Measurements from ENCODE around the gene C8G. TPM values are rescaled to one million over a fixed set of nuclear protein-coding genes. Genes with fewer than 3 reads are reported as not detected.

The C8G gene
- total and polyA plus RNA-seq, 2 of the 8 experiments (the other 6 are each of a cell fraction or from before 2014, with no cell fraction given): 0.62 to 0.80 TPM

DNA sequence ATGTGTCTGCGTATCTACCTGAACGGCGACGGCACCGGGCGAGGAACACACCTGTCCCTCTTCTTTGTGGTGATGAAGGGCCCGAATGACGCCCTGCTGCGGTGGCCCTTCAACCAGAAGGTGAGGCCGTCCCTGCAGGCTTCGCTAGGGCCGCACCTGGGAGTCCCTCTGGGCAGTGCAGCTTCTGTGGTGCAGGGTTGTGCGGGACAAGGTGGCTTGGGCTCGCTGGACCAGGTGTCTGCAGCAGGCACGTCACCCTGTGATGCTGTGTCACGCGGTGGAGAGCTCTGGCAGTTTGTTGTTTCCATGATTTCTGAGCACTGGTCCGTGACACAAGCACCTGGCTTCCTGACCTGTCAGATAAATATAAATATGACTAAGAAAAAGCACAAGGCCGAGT lies 21.2 kb upstream of the C8G start:
- H3K23ac ChIP-seq (ENCODE audit: insufficient read length): no peak overlapping the region
- H3K4me3 ChIP-seq (ENCODE audit: extremely low read depth in 1 of 4, insufficient read depth in 2 of 4, low read depth in 3 of 4, low read length in 4 of 4): no peak overlapping the region
- peaks cover 0 to 8% of the 10 kb centered on the region in 2 experiments for H4K20me1 ChIP-seq (replicated peaks in 1 of 2; ENCODE audit: control insufficient read depth in 1 of 2, insufficient read depth in 2 of 2, low read length in 2 of 2)
- no peak overlapping the region for H2BK120ac ChIP-seq (replicated peaks; ENCODE audit: low read depth, low read length)
- no peaks in the 10 kb centered on the region for H3K79me2 ChIP-seq (ENCODE audit: control insufficient read depth in 1 of 2, insufficient read depth in 2 of 2, low read length in 2 of 2)
- H2BK15ac ChIP-seq (ENCODE audit: low read length): no peak overlapping the region
- DNase-seq (ENCODE audit: low read depth in 1 of 2, low spot score in 2 of 2) (no peak), FAIRE-seq (no peak)
- no peak overlapping the region for H3K9ac ChIP-seq (replicated peaks in 1 of 4; ENCODE audit: extremely low read depth in 1 of 4, low read depth in 3 of 4, low read length in 3 of 4)
- WGBS, 2 experiments (ENCODE audit: extremely low coverage in 1 of 2, insufficient coverage in 1 of 2, insufficient read length in 1 of 2, insufficient replicate concordance in 2 of 2, low coverage in 1 of 2, low lambda C conversion rate in 2 of 2, missing lambda C conversion rate in 1 of 2): 95% methylated on average over 19 of the region's 19 CpGs; no CpG with 5 or more reads in 1 of the 2 experiments
- H3K27me3 ChIP-seq (replicated peaks in 1 of 4; ENCODE audit: control insufficient read depth in 3 of 4, extremely low read depth in 1 of 4, insufficient read depth in 3 of 4, low read length in 3 of 4): no peaks in the 10 kb centered on the region
- POLR2A ChIA-PET (ENCODE audit: partially characterized antibody): interaction anchor here (0.6 to 1.2 kb wide), 2 partner anchors 38 to 74 kb away, joined by 3 read pairs; no protein-coding TSS in a partner anchor
- CTCF ChIA-PET (ENCODE audit: partially characterized antibody): interaction anchor here (0.7 to 4.3 kb wide), 2 partner anchors 81 to 608 kb away, joined by 3 to 16 read pairs; partner anchors contain the start of gene AJM1
- H3K36me3 ChIP-seq (ENCODE audit: control insufficient read depth in 2 of 4, insufficient read depth in 4 of 4, low read length in 3 of 4): peaks cover 20 to 40% (median 35%) of the 10 kb centered on the region in 4 experiments
- no peak overlapping the region for H3K4ac ChIP-seq (replicated peaks; ENCODE audit: insufficient read length, low read depth, low read length)
- no peak overlapping the region for H3K4me2 ChIP-seq (ENCODE audit: insufficient read depth in 1 of 2, low read depth in 2 of 2, low read length in 2 of 2)
- no peak overlapping the region for H4K8ac ChIP-seq (ENCODE audit: extremely low read depth, insufficient read depth, low read length)
- no peaks in the 10 kb centered on the region for H3K23me2 ChIP-seq (ENCODE audit: low read depth, low read length)
- H3K79me1 ChIP-seq (ENCODE audit: low read depth, low read length): peaks cover 5% of the 10 kb centered on the region; the same call in 1 of the 2 replicates
- H2BK5ac ChIP-seq (ENCODE audit: low read depth, low read length): no peak overlapping the region
- no peak overlapping the region for H2BK12ac ChIP-seq (ENCODE audit: low read depth, low read length)
- no peaks in the 10 kb centered on the region for H3K4me1 ChIP-seq (replicated peaks in 1 of 4; ENCODE audit: control insufficient read depth in 3 of 4, insufficient read depth in 4 of 4, low read length in 3 of 4)
- no peak overlapping the region for H3K27ac ChIP-seq (ENCODE audit: low read depth, low read length)
- no peak overlapping the region for H3K56ac ChIP-seq (replicated peaks; ENCODE audit: insufficient read length, low read depth, low read length)
- no peak overlapping the region for H2AK5ac ChIP-seq (ENCODE audit: low read depth, low read length)
- no peak overlapping the region for H2AFZ ChIP-seq (ENCODE audit: low read length)
- H4K5ac ChIP-seq (ENCODE audit: insufficient read length, low read depth, low read length): no peak overlapping the region
- no peak overlapping the region for H4K91ac ChIP-seq (replicated peaks; ENCODE audit: insufficient read length, low read length)
- H2BK20ac ChIP-seq (ENCODE audit: low read length): no peak overlapping the region
- H3K14ac ChIP-seq (ENCODE audit: insufficient read length): no peak overlapping the region
- no peaks in the 10 kb centered on the region for H3K9me3 ChIP-seq (ENCODE audit: insufficient read depth in 2 of 2, low read depth in 1 of 2, low read length in 1 of 2)
- H3K18ac ChIP-seq (ENCODE audit: extremely low read depth, low read length): no peak overlapping the region
- TF ChIP-seq NANOG (IDR thresholded peaks at IDR 0.05; ENCODE audit: insufficient read depth, low read depth, low read length, poor library complexity, severe bottlenecking): no peak
- TF ChIP-seq RAD21 (IDR thresholded peaks at IDR 0.05 in 1 of 2, conservative IDR thresholded peaks at IDR 0.05 in 1 of 2; ENCODE audit: low read depth in 2 of 2, low read length in 2 of 2): no peak
- TF ChIP-seq ASH2L (IDR thresholded peaks at IDR 0.05; ENCODE audit: low read length): no peak
- no peak for TF ChIP-seq YY1 (IDR thresholded peaks at IDR 0.05; ENCODE audit: low read depth, low read length)
- no peak for TF ChIP-seq BCL11A (IDR thresholded peaks at IDR 0.05; ENCODE audit: low read depth in 2 of 2, low read length in 2 of 2)
- TF ChIP-seq ZNF274 (IDR thresholded peaks at IDR 0.05; ENCODE audit: borderline replicate concordance, extremely low read depth, low read length): no peak
- TF ChIP-seq JUN (IDR thresholded peaks at IDR 0.05; ENCODE audit: low read depth, low read length): no peak
- no peak for TF ChIP-seq RNF2 (IDR thresholded peaks at IDR 0.05; ENCODE audit: borderline replicate concordance, low read depth, low read length, missing control alignments, poor library complexity, severe bottlenecking)
- TF ChIP-seq, protein P1, sequence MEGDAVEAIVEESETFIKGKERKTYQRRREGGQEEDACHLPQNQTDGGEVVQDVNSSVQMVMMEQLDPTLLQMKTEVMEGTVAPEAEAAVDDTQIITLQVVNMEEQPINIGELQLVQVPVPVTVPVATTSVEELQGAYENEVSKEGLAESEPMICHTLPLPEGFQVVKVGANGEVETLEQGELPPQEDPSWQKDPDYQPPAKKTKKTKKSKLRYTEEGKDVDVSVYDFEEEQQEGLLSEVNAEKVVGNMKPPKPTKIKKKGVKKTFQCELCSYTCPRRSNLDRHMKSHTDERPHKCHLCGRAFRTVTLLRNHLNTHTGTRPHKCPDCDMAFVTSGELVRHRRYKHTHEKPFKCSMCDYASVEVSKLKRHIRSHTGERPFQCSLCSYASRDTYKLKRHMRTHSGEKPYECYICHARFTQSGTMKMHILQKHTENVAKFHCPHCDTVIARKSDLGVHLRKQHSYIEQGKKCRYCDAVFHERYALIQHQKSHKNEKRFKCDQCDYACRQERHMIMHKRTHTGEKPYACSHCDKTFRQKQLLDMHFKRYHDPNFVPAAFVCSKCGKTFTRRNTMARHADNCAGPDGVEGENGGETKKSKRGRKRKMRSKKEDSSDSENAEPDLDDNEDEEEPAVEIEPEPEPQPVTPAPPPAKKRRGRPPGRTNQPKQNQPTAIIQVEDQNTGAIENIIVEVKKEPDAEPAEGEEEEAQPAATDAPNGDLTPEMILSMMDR (IDR thresholded peaks at IDR 0.05; ENCODE audit: control extremely low read depth in 1 of 3, insufficient read depth in 1 of 3, low read depth in 1 of 3, low read length in 3 of 3): no peak
- no peak for TF ChIP-seq NRF1 (IDR thresholded peaks at IDR 0.05; ENCODE audit: low read depth, low read length)
- TF ChIP-seq CHD2 (IDR thresholded peaks at IDR 0.05; ENCODE audit: low read length): no peak
